Measurements from ENCODE around the gene SCNN1A.

SCNN1A gene

GRCh38 chr12:6364044-6364374 is 11.4 kb downstream of the SCNN1A start:
- H3K4me3 ChIP-seq (ENCODE audit: severe bottlenecking): peak overlapping the region; percentile 6
- peaks cover 96% of the 10 kb centered on the region for H3K36me3 ChIP-seq (ENCODE audit: low read depth)
- peaks cover 63% of the 10 kb centered on the region for H3K4me1 ChIP-seq (ENCODE audit: insufficient read depth, poor library complexity, severe bottlenecking)
- ATAC-seq (ENCODE audit: low read depth): peak; percentile 11; the same call in 1 of the 3 replicates
- H3K9me3 ChIP-seq (ENCODE audit: severe bottlenecking): no peaks in the 10 kb centered on the region
- no peak for TF ChIP-seq CTCF (IDR thresholded peaks at IDR 0.05; ENCODE audit: poor library complexity, severe bottlenecking)
- no peak for DNase-seq (ENCODE audit: low spot score)
- peak overlapping the region; percentile 100 for H3K27ac ChIP-seq (ENCODE audit: poor library complexity, severe bottlenecking)
- no peaks in the 10 kb centered on the region for H3K27me3 ChIP-seq (ENCODE audit: insufficient read depth, poor library complexity, severe bottlenecking)

GRCh38 chr12:6363330-6364043 is 11.9 kb downstream of the SCNN1A start:
- H3K4me1 ChIP-seq (ENCODE audit: insufficient read depth, poor library complexity, severe bottlenecking): peaks cover 58% of the 10 kb centered on the region
- H3K9me3 ChIP-seq (ENCODE audit: severe bottlenecking): no peaks in the 10 kb centered on the region
- TF ChIP-seq CTCF (IDR thresholded peaks at IDR 0.05; ENCODE audit: poor library complexity, severe bottlenecking): no peak
- peaks cover 96% of the 10 kb centered on the region for H3K36me3 ChIP-seq (ENCODE audit: low read depth)
- peak overlapping the region; percentile 100 for H3K27ac ChIP-seq (ENCODE audit: poor library complexity, severe bottlenecking)
- DNase-seq (ENCODE audit: low spot score) (no peak), ATAC-seq (ENCODE audit: low read depth) (peak; percentile 33)
- peak overlapping the region; percentile 6 for H3K4me3 ChIP-seq (ENCODE audit: severe bottlenecking)
- no peaks in the 10 kb centered on the region for H3K27me3 ChIP-seq (ENCODE audit: insufficient read depth, poor library complexity, severe bottlenecking)

GRCh38 chr12:6363010-6363329 is 12.4 kb downstream of the SCNN1A start:
- DNase-seq (ENCODE audit: low spot score) (no peak), ATAC-seq (ENCODE audit: low read depth) (no peak)
- H3K27ac ChIP-seq (ENCODE audit: poor library complexity, severe bottlenecking): peak overlapping the region; percentile 100
- peaks cover 96% of the 10 kb centered on the region for H3K36me3 ChIP-seq (ENCODE audit: low read depth)
- no peak for TF ChIP-seq CTCF (IDR thresholded peaks at IDR 0.05; ENCODE audit: poor library complexity, severe bottlenecking)
- no peaks in the 10 kb centered on the region for H3K9me3 ChIP-seq (ENCODE audit: severe bottlenecking)
- no peaks in the 10 kb centered on the region for H3K27me3 ChIP-seq (ENCODE audit: insufficient read depth, poor library complexity, severe bottlenecking)
- H3K4me3 ChIP-seq (ENCODE audit: severe bottlenecking): no peak overlapping the region
- peaks cover 53% of the 10 kb centered on the region for H3K4me1 ChIP-seq (ENCODE audit: insufficient read depth, poor library complexity, severe bottlenecking)

GRCh38 chr12:6362403-6362802 is 13.0 kb downstream of the SCNN1A start:
- no peak overlapping the region for H3K4me3 ChIP-seq (ENCODE audit: severe bottlenecking)

More at GRCh38 chr12:6362403-6362802, 13.0 kb downstream of the SCNN1A start:
- H3K27ac ChIP-seq (ENCODE audit: poor library complexity, severe bottlenecking): peak overlapping the region; percentile 100
- no peak for TF ChIP-seq CTCF (IDR thresholded peaks at IDR 0.05; ENCODE audit: poor library complexity, severe bottlenecking)
- no peaks in the 10 kb centered on the region for H3K27me3 ChIP-seq (ENCODE audit: insufficient read depth, poor library complexity, severe bottlenecking)
- peaks cover 47% of the 10 kb centered on the region for H3K4me1 ChIP-seq (ENCODE audit: insufficient read depth, poor library complexity, severe bottlenecking)
- H3K9me3 ChIP-seq (ENCODE audit: severe bottlenecking): no peaks in the 10 kb centered on the region
- no peak for DNase-seq (ENCODE audit: low spot score)
- ATAC-seq (ENCODE audit: low read depth): no peak
- H3K36me3 ChIP-seq (ENCODE audit: low read depth): peaks cover 96% of the 10 kb centered on the region

Data from RWPE2 (cell line).